Stomach (tissue), 4 donors: Measurements from ENCODE around the gene SUPT3H.

Experiments used
- POLR2A ChIP-seq, 4 donors: fragments of 450-650 bp; IDR thresholded peaks; one replicate each; pipeline ENCODE4 v1.6.1; 2016; ENCODE audit warnings: antibody characterized with exemption in 4 of 4, control low read depth in 2 of 4, mild to moderate bottlenecking in 1 of 4, moderate library complexity in 1 of 4
- POLR2AphosphoS5 ChIP-seq, 3 donors: sonication (generic); formaldehyde crosslinking; IDR thresholded peaks; one replicate each; pipeline ENCODE4 v1.6.1; 2016; ENCODE audit warnings: antibody characterized with exemption in 3 of 3
- TF ChIP-seq, protein P1 (sequence below), 7 experiments: fragments of 450-650 bp in 4 of 7; fragments of 200-600 bp in 3 of 7; sonication (generic) in 3 of 7; IDR thresholded peaks; one replicate each; pipeline ENCODE4 v1.5.1; 2016 to 2019; ENCODE audit warnings: antibody characterized with exemption in 7 of 7, control low read depth in 2 of 7, mild to moderate bottlenecking in 1 of 7

DNA sequence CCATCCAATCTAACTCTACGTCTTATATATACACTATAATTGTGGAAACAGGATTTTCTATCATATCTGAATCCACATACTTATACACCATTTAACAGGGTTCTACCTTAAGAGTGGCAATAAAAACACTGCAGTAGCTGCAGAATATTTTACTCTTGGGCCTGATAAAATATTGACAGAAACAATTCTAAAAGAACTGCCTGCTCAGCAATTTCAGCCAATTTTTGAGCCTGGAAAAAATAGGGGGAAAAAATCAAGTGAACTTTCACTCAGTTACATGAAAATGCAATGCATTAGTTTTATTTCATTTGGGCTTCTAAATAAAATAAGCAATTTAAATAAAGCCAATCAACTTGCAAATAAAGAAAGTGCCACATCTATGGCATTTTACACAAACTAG, 296.1 kb downstream of the SUPT3H start:
- TF ChIP-seq POLR2A (IDR thresholded peaks at IDR 0.05) (no peak), POLR2AphosphoS5 (IDR thresholded peaks at IDR 0.05) (no peak)
- TF ChIP-seq, protein P1, sequence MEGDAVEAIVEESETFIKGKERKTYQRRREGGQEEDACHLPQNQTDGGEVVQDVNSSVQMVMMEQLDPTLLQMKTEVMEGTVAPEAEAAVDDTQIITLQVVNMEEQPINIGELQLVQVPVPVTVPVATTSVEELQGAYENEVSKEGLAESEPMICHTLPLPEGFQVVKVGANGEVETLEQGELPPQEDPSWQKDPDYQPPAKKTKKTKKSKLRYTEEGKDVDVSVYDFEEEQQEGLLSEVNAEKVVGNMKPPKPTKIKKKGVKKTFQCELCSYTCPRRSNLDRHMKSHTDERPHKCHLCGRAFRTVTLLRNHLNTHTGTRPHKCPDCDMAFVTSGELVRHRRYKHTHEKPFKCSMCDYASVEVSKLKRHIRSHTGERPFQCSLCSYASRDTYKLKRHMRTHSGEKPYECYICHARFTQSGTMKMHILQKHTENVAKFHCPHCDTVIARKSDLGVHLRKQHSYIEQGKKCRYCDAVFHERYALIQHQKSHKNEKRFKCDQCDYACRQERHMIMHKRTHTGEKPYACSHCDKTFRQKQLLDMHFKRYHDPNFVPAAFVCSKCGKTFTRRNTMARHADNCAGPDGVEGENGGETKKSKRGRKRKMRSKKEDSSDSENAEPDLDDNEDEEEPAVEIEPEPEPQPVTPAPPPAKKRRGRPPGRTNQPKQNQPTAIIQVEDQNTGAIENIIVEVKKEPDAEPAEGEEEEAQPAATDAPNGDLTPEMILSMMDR (IDR thresholded peaks at IDR 0.05): no peak
